Activated T-cell treated with anti-CD3 and anti-CD28 coated beads, Interleukin-2, amount 50 U/mL, for 72 hours (primary cell): ENCODE measurements around the gene FHL2. TPM values are rescaled to one million over a fixed set of nuclear protein-coding genes. Genes with fewer than 3 reads are reported as not detected.
"Not testable (repeated sequence)": the region's sequence is repeated elsewhere in the genome, so short reads cannot be mapped to it uniquely, and the experiment has no call there.

Experiments used
- ATAC-seq, 2 donors: fragments of 150-1000 bp; cut with Tn5 transposase; replicated peaks in 1 of 2; 2 replicates each; pipeline ENCODE4 v1.10.0; 2021; ENCODE audit warnings: moderate library complexity in 2 of 2, mild to moderate bottlenecking in 1 of 2
- DNase-seq, 2 donors: peaks; one replicate each; pipeline ENCODE4 v3.0.0; 2021 to 2022; ENCODE audit warnings: mixed read lengths in 1 of 2
- H3K27ac Mint-ChIP-seq: one replicate; pipeline ENCODE4 v1.8.0; 2022; ENCODE audit warnings: mild to moderate bottlenecking, moderate library complexity, mixed read lengths
- H3K27me3 Mint-ChIP-seq: one replicate; pipeline ENCODE4 v1.8.0; 2022; ENCODE audit warnings: low read depth, mixed read lengths
- H3K36me3 Mint-ChIP-seq, 2 donors: one replicate each; pipeline ENCODE4 v1.8.0; 2022; ENCODE audit warnings: mixed read lengths in 2 of 2, mild to moderate bottlenecking in 1 of 2; ENCODE audit not compliant: insufficient read depth in 2 of 2
- H3K4me1 Mint-ChIP-seq: one replicate; pipeline ENCODE4 v1.8.0; 2022; ENCODE audit warnings: low read depth, mixed read lengths
- H3K4me3 Mint-ChIP-seq, 2 donors: one replicate each; pipeline ENCODE4 v1.8.0; 2022; ENCODE audit warnings: mild to moderate bottlenecking in 2 of 2, mixed read lengths in 2 of 2, moderate library complexity in 2 of 2
- H3K9me3 Mint-ChIP-seq, 2 donors: one replicate each; pipeline ENCODE4 v1.8.0; 2022; ENCODE audit warnings: mixed read lengths in 2 of 2
- total RNA-seq, 2 donors: library from RNA; stranded (reverse); gene quantifications; one replicate each; pipeline ENCODE4 v1.2.3, GENCODE V29; 2022

Gene FHL2
- total RNA-seq, 2 donors from 2014 or later, result 2.2 to 7.1 TPM

DNA sequence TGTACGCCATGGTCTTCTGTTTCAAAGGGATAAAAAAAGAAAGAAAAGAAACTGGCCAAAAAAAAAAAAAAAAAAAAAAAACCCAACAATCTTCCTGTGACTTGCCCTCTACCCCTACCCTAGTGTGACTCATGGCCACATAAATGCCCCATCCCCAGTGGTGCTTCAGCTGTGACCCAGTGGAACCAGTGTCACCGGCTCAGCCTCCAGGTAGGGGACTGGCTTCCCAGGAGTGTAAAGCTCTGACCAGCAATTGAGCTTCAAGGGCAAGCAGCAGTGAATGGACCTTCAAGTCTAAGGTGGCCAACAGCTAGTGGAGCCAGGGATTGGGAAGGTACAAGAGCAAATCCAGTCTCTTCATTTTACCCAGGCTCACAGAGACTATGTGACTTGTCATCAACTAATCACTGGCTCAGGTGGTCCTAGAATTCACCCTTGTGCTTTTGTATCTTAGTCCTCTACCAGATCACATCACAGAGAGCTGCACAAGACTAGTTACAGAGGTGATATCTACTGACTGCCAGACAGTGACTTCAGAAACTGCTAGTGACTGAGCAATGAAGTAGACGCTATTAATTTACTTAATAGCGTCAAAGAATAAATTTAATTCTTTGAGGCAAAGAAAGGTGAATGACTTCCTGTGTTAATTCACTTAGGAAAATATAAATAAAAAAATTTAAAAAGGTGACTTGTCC, 68.0 kb downstream of the FHL2 start:
- peak overlapping the region; percentile 96 for H3K27ac Mint-ChIP-seq
- H3K4me3 Mint-ChIP-seq, result peak overlapping the region; percentile 88 to 91
- H3K36me3 Mint-ChIP-seq, result peaks cover 0 to 2% of the 10 kb centered on the region in 2 donors
- H3K27me3 Mint-ChIP-seq, result no peaks in the 10 kb centered on the region
- H3K9me3 Mint-ChIP-seq, result no peaks in the 10 kb centered on the region
- peaks cover 52% of the 10 kb centered on the region for H3K4me1 Mint-ChIP-seq
- peak; percentile 44 to 53 for ATAC-seq
- peak; percentile 28 to 44 for DNase-seq

DNA sequence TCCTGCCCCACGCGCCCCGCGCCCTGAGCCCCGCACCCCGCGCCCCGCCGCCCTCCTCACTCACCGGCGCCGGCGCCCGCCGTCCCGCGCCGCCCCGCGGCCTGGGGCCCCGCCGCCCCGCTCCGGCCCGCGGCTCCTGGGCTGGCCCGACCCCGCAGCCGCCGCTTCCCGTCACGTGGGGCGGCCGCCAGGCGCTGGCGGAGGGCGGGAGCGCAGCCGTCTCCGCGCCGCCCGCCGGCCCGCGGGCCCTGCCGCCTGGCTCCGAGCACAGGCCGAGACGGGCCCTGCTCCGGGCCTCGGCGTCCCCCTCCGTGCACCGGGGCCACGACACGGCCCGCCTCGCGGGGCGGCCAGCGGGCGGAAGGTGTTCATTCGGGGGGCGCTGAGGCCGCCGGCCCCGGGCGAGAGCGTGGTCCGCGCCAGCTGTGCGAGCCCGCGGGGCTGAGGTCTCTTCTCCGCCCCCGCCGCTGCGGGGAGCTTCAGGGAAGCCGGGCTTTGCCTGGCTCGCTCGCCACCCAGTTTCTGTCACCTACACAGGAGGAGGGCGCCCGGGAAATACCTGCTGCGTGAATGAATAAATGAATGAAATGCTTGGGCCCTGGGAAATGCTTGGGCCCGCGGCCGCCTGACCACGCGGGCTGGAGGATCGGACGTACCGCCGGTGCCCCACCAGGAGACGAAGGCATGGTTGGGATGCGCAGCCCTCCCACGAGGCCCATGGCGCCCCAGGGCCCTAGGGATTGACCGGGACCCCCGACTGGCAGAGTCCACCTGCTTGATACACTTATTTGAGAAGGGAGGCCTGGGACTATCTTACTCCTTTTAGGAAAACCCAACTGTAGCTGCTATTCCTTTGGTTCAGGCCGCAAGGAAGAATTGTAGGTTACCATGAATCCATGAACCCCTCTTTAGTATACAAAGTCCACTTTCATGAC, 69.0 kb downstream of the FHL2 start, which contains the start of gene TGFBRAP1:
Gene TGFBRAP1 (minus strand): TSS at position 175 of the 935 bp plus-strand sequence. CDS start 21,434 bp downstream, outside the sequence.
- Mint-ChIP-seq H3K4me3 (peak within 1 kb of the TSS; percentile 91 to 98), H3K27me3 (no peaks in the 10 kb centered on the region), H3K9me3 (no peaks in the 10 kb centered on the region), H3K4me1 (peaks cover 51% of the 10 kb centered on the region), H3K36me3 (peaks cover 0 to 2% of the 10 kb centered on the region in 2 donors), H3K27ac (peak within 1 kb of the TSS; percentile 96)
- ATAC-seq (peak; percentile 91 to 95), DNase-seq (peak; percentile 68 to 76)

DNA sequence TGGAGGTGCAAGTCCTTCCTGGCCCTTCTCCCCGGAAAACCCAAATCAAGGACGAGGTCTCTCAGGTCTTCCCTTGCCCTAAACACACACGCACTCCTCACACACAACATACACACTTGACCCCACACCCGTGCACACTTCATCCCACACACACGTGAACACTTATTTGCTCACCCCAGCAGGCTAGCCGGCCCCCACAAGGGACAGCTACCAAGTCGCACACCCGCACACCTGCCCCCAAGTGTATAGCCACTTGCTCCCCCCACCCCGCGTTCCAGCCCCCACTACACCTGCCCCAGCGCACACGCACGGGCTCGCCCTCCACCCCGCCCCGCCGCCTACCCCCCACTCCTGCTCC, 69.7 kb downstream of the FHL2 start:
- Mint-ChIP-seq H3K27ac (peak overlapping the region; percentile 90), H3K9me3 (no peaks in the 10 kb centered on the region), H3K27me3 (no peaks in the 10 kb centered on the region), H3K36me3 (peaks cover 0 to 2% of the 10 kb centered on the region in 2 donors), H3K4me3 (peak overlapping the region; percentile 90 to 98), H3K4me1 (peaks cover 57% of the 10 kb centered on the region)
- ATAC-seq, result peak; percentile 24 to 25
- peak in 1 of 2 donors; percentile 28 for DNase-seq

DNA sequence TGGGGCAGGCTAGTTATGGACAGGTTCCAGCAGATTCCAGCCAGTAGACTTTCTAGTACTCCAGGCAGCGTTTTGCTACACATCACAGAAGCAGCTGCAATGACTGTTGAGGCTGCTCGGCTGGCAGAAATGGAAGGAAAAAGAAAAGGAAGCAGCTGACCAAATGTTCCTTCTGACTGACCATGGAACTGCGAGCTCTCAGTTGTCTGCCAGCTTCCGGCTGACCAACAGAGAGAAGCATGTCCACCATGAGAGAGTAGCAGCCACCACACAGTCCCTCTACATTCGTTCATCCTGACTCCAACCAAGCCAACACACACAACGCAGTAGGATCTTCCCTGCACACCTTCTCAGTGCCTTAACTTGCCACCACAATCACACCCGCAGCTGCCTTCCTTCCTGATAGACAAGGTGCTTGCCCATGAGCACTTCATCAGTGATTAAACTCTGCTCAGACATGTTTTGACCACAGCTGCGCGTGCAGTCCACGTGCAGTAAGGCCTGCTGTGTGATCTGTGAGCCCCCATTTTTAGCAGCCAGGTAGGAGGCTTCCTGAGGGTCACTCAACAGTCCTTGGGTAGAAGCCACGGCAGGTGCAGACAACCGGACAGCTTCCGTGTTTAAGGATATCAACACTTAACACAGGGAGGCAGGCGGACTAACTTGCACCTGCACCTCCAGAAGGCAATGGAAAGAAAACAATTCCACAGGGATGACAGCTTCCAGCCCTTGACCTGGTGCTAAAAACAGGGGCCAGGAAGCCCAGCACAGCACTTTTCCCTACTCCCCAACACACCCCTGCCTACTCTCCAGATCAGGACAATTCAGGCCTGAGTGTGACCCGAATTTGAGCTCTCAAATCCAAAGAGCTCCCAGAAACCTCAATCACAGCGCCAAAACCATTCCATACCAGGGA, 70.3 kb downstream of the FHL2 start:
- Mint-ChIP-seq H3K36me3 (peaks cover 0 to 2% of the 10 kb centered on the region in 2 donors), H3K27ac (peak overlapping the region; percentile 90), H3K27me3 (no peaks in the 10 kb centered on the region), H3K4me3 (peak overlapping the region; percentile 90 to 98), H3K4me1 (peaks cover 64% of the 10 kb centered on the region), H3K9me3 (no peaks in the 10 kb centered on the region)
- peak; percentile 15 to 31 for DNase-seq
- no peak for ATAC-seq

DNA sequence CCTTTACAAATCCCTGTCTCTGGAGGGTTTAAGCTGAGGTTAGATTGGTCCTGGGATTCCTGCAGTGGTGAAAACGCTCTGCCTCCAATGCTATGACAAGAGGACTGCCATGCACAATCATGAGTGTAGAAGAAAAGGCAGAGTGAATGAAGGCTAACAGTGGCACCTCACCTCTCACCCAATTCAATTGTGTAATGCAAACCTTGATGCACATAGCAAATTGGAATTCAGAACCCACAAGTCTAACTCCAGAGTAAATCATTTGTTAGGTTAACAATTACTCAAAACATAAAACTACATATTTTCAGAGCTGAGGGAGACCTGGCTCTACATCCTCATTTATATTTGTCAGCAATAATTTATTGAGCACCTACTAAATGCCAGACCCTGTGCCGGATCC, 71.2 kb downstream of the FHL2 start:
- Mint-ChIP-seq H3K27ac (peak overlapping the region; percentile 90), H3K4me3 (peak overlapping the region; percentile 90 to 98), H3K27me3 (no peaks in the 10 kb centered on the region), H3K9me3 (no peaks in the 10 kb centered on the region), H3K36me3 (peaks cover 0 to 2% of the 10 kb centered on the region in 2 donors), H3K4me1 (peaks cover 72% of the 10 kb centered on the region)
- DNase-seq (no peak), ATAC-seq (no peak)

DNA sequence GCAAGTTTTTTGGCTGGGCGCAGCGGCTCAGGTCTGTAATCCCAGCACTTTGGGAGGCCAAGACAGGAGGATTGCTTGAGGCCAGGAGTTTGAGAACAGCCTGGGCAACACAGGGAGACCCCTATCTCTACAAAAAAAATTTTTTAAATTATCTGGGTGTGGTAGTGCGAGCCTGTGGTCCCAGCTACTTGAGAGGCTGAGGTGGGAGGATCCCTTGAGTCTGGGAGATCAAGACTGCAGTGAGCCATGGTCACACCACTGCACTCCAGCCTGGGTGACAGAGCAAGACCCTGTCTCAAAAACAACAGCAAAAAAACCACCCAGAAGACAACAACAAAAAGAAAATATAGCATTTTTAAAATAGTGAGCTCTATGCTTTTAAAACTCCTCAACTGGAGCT, 71.6 kb downstream of the FHL2 start:
- not testable (repeated sequence) for H3K36me3 Mint-ChIP-seq, ATAC-seq, DNase-seq, H3K9me3 Mint-ChIP-seq, H3K27me3 Mint-ChIP-seq
- peak overlapping the region in 1 of 2 donors; percentile 8 for H3K4me3 Mint-ChIP-seq
- H3K27ac Mint-ChIP-seq, result peak overlapping the region; percentile 55
- peaks cover 76% of the 10 kb centered on the region for H3K4me1 Mint-ChIP-seq

DNA sequence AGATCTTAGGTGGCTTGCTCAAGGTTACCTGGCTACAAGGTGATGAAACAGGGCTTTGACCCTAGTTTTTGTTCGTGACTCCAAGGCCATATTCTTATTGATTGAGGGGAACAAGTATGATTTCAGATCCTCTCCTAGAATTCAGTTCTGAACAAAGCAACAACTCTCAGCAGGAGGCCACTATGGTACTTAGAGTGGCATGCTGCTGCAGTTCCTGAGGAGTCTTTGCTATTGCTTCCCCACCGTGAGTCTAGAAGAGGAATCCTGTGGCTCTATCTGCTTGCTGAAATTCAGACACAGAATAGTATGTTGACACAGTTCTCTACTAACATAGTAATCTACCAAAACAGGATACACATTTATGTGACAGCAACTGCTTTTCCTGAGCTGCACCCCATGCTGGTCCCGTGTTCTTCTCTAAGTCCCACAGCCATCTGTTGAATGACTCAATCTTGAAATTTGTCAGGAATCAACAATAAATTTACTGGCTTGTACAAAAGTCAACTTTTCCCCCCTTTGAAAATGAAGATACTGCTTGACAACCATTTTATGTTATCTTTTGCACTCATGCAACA, 73.4 kb downstream of the FHL2 start:
- Mint-ChIP-seq H3K4me3 (no peak overlapping the region), H3K9me3 (no peaks in the 10 kb centered on the region)
- ATAC-seq, result no peak

DNA sequence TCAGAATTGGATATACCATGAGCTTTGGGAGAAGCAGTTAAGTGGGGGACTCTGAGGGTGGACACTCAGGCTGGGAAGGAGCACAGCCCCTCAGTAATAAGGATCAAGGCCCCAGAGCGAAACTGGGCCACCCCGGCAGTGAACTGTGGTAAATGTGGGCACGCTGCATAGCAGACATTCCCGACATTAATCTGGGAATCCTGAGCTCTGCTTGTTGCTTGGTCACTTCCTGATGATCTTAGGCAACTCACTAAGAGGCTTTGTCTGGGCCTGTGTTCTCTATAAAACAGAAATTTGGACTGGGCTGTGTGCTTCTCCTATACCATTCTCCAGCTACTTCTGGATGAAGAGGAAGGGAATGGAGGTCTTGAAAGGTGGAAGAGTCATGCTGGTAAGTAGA, 74.1 kb downstream of the FHL2 start:
- Mint-ChIP-seq H3K9me3 (no peaks in the 10 kb centered on the region), H3K36me3 (peaks cover 0 to 2% of the 10 kb centered on the region in 2 donors), H3K27ac (no peak overlapping the region), H3K27me3 (no peaks in the 10 kb centered on the region), H3K4me3 (no peak overlapping the region), H3K4me1 (peaks cover 70% of the 10 kb centered on the region)
- ATAC-seq, result no peak
- no peak for DNase-seq

More for the DNA sequence above, 73.4 kb downstream of the FHL2 start:
- Mint-ChIP-seq H3K36me3 (peaks cover 0 to 2% of the 10 kb centered on the region in 2 donors), H3K4me1 (peaks cover 71% of the 10 kb centered on the region), H3K27ac (no peak overlapping the region), H3K27me3 (no peaks in the 10 kb centered on the region)
- DNase-seq, result no peak

DNA sequence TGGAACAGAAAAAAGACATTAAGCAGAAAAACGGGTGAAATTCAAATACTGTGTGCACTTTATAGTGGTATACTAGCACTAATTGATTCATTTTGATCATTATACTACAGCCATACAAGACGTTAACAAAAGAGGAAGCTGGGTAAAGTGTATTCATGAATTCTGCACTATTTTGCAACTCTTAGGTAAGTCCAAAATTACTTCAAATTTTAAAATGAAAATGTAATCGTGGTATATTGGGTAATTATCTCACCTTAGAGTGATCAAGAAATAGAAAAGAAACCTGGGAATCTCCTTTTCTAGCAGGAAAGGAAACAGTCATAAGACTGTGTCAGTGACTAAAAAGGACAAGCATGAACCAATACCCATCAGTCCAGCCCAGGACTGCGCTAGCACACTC, 74.8 kb downstream of the FHL2 start:
- Mint-ChIP-seq H3K27ac (peak overlapping the region; percentile 2), H3K36me3 (peaks cover 0 to under 1% of the 10 kb centered on the region in 2 donors), H3K4me3 (no peak overlapping the region), H3K9me3 (no peaks in the 10 kb centered on the region), H3K27me3 (no peaks in the 10 kb centered on the region), H3K4me1 (peaks cover 70% of the 10 kb centered on the region)
- ATAC-seq (no peak), DNase-seq (no peak)

DNA sequence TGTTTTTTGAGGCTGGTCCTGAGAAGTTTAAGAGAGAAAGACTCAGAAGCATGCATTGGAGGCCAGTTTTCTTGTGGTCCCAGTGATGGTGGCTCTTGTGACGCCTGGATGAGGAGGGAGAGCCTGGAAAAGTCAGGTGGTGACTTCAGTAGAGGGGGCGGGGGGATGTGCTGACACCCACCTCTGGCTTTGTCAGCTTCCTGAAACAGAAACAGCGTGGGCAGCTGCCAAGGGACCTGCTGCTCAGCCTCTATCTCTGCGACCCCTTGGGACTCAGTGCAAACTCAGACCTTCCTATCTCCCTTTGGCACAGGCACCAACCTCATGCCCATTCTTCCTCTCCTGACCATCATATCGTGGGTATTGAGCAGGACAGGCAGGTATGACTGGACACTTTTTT, 75.7 kb downstream of the FHL2 start:
- no peak for DNase-seq
- no peaks in the 10 kb centered on the region for H3K9me3 Mint-ChIP-seq
- H3K27ac Mint-ChIP-seq, result no peak overlapping the region
- H3K4me1 Mint-ChIP-seq, result peaks cover 66% of the 10 kb centered on the region
- ATAC-seq, result no peak
- peak overlapping the region in 1 of 2 donors; percentile 19 for H3K4me3 Mint-ChIP-seq
- H3K27me3 Mint-ChIP-seq, result no peaks in the 10 kb centered on the region
- no peaks in the 10 kb centered on the region for H3K36me3 Mint-ChIP-seq

DNA sequence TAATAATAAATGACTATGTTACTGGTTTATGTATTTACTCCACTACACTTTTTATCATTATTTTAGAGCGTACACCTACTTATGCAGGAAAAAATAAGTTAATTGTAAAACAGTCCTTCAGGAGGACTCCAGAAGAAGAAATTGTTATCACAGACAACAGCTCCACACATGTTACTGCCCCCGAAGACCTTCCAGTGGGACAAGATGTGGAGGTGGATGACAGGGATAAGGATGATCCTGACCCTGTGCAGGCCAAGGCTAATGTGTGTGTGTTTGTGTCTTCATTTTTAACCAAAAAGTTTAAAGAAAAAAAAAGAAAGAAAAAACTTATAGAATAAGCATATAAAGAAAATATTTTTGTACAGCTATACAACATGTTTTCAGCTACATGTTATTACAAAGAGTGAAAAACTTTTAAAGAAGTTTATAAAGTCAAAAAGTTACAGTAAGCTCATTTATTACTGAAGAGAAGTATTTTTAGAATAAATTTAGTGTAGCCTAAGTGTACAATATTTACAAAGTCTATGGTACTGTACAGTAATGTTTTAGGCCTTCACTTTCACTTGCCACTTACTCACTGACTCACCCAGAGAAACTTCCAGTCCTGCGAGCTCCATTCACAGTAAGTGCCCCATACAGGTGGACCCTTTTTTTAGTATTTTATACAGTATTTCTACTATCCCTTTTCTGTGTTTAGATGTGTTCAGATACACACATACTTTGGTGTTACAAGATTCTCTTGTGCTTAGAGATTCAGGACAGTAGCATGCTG, 76.8 kb downstream of the FHL2 start:
- Mint-ChIP-seq H3K4me3 (no peak overlapping the region), H3K27me3 (no peaks in the 10 kb centered on the region), H3K9me3 (no peaks in the 10 kb centered on the region), H3K4me1 (peaks cover 56% of the 10 kb centered on the region), H3K27ac (peak overlapping the region; percentile 75), H3K36me3 (no peaks in the 10 kb centered on the region)
- ATAC-seq (peak; percentile 43 to 51), DNase-seq (no peak)
